ENCODE results near the gene ZNF831.

The ZNF831 gene

GRCh38 chr20:59123678-59124255 lies 39.9 kb upstream of the ZNF831 start:
- no peaks in the 10 kb centered on the region for H3K79me1 ChIP-seq (ENCODE audit: low read depth, low read length)
- no peak overlapping the region for H2BK120ac ChIP-seq (ENCODE audit: low read depth, low read length)
- H3K23ac ChIP-seq (ENCODE audit: low read depth, low read length, poor library complexity), result no peak overlapping the region
- no peak for DNase-seq (ENCODE audit: low spot score)
- H3K27me3 ChIP-seq (ENCODE audit: control insufficient read depth in 3 of 3, insufficient read depth in 3 of 3, low read depth in 1 of 3, low read length in 3 of 3), result no peaks in the 10 kb centered on the region
- no peak overlapping the region for H2BK5ac ChIP-seq (ENCODE audit: low read length)
- H3K27ac ChIP-seq (replicated peaks; ENCODE audit: low read length), result no peak overlapping the region
- WGBS, 2 donors (ENCODE audit: extremely low coverage in 2 of 2, insufficient read length in 2 of 2, insufficient replicate concordance in 1 of 2), result no CpG with 5 or more reads among the region's 10 CpGs
- no peak overlapping the region for H2AK5ac ChIP-seq (ENCODE audit: low read depth, low read length)
- H3K9ac ChIP-seq (ENCODE audit: low read depth, low read length, poor library complexity), result no peak overlapping the region
- H2AFZ ChIP-seq (ENCODE audit: low read length), result peak overlapping the region; percentile 8
- H2BK12ac ChIP-seq (ENCODE audit: low read length), result no peak overlapping the region
- H3K18ac ChIP-seq (ENCODE audit: low read length), result no peak overlapping the region
- H4K8ac ChIP-seq (ENCODE audit: low read depth, low read length), result no peak overlapping the region
- H3K14ac ChIP-seq (ENCODE audit: low read length), result no peak overlapping the region
- no peaks in the 10 kb centered on the region for H3K36me3 ChIP-seq (replicated peaks in 1 of 2; ENCODE audit: control insufficient read depth in 2 of 2, insufficient read depth in 2 of 2, low read length in 2 of 2)
- H3K4ac ChIP-seq (ENCODE audit: low read length), result no peak overlapping the region
- no peak overlapping the region for H3K4me3 ChIP-seq (ENCODE audit: low read length in 2 of 2)
- no peak overlapping the region for H4K91ac ChIP-seq (ENCODE audit: low read depth, low read length, poor library complexity)
- H2BK15ac ChIP-seq (ENCODE audit: low read length), result no peak overlapping the region
- peaks cover 12 to 29% of the 10 kb centered on the region in 2 donors for H3K4me1 ChIP-seq (ENCODE audit: control insufficient read depth in 2 of 2, insufficient read depth in 1 of 2, low read depth in 1 of 2, low read length in 2 of 2)
- no peak overlapping the region for H3K4me2 ChIP-seq (ENCODE audit: insufficient read depth, low read length, poor library complexity, severe bottlenecking)
- peaks cover 8 to 19% of the 10 kb centered on the region in 2 donors for H3K9me3 ChIP-seq (replicated peaks in 1 of 2; ENCODE audit: control insufficient read depth in 2 of 2, insufficient read depth in 1 of 2, low read depth in 1 of 2, low read length in 2 of 2)

GRCh38 chr20:59124296-59125029 lies 39.2 kb upstream of the ZNF831 start:
- H3K9me3 ChIP-seq (replicated peaks in 1 of 2; ENCODE audit: control insufficient read depth in 2 of 2, insufficient read depth in 1 of 2, low read depth in 1 of 2, low read length in 2 of 2), result peaks cover 8 to 18% of the 10 kb centered on the region in 2 donors
- no peak overlapping the region for H2AFZ ChIP-seq (ENCODE audit: low read length)
- no peak overlapping the region for H4K8ac ChIP-seq (ENCODE audit: low read depth, low read length)
- no peaks in the 10 kb centered on the region for H3K27me3 ChIP-seq (ENCODE audit: control insufficient read depth in 3 of 3, insufficient read depth in 3 of 3, low read depth in 1 of 3, low read length in 3 of 3)
- no CpG with 5 or more reads among the region's 15 CpGs for WGBS, 2 donors (ENCODE audit: extremely low coverage in 2 of 2, insufficient read length in 2 of 2, insufficient replicate concordance in 1 of 2)
- peak overlapping the region; percentile 16 for H3K18ac ChIP-seq (ENCODE audit: low read length)
- no peak overlapping the region for H3K27ac ChIP-seq (replicated peaks; ENCODE audit: low read length)
- H3K4ac ChIP-seq (ENCODE audit: low read length), result no peak overlapping the region
- no peak overlapping the region for H3K23ac ChIP-seq (ENCODE audit: low read depth, low read length, poor library complexity)
- no peak overlapping the region for H4K91ac ChIP-seq (ENCODE audit: low read depth, low read length, poor library complexity)
- no peak overlapping the region for H3K9ac ChIP-seq (ENCODE audit: low read depth, low read length, poor library complexity)
- no peak overlapping the region for H2BK15ac ChIP-seq (ENCODE audit: low read length)
- no peak overlapping the region for H2BK120ac ChIP-seq (ENCODE audit: low read depth, low read length)
- H3K4me2 ChIP-seq (ENCODE audit: insufficient read depth, low read length, poor library complexity, severe bottlenecking), result no peak overlapping the region
- no peak for DNase-seq (ENCODE audit: low spot score)
- H3K14ac ChIP-seq (ENCODE audit: low read length), result no peak overlapping the region
- no peak overlapping the region for H2BK12ac ChIP-seq (ENCODE audit: low read length)
- H2BK5ac ChIP-seq (ENCODE audit: low read length), result peak overlapping the region; percentile 26
- H3K4me3 ChIP-seq (ENCODE audit: low read length in 2 of 2), result no peak overlapping the region
- peaks cover 12 to 29% of the 10 kb centered on the region in 2 donors for H3K4me1 ChIP-seq (ENCODE audit: control insufficient read depth in 2 of 2, insufficient read depth in 1 of 2, low read depth in 1 of 2, low read length in 2 of 2)
- no peaks in the 10 kb centered on the region for H3K79me1 ChIP-seq (ENCODE audit: low read depth, low read length)
- peak overlapping the region; percentile 16 for H2AK5ac ChIP-seq (ENCODE audit: low read depth, low read length)
- H3K36me3 ChIP-seq (replicated peaks in 1 of 2; ENCODE audit: control insufficient read depth in 2 of 2, insufficient read depth in 2 of 2, low read length in 2 of 2), result no peaks in the 10 kb centered on the region

- peaks cover 8 to 13% of the 10 kb centered on the region in 2 donors for H3K9me3 ChIP-seq (replicated peaks in 1 of 2; ENCODE audit: control insufficient read depth in 2 of 2, insufficient read depth in 1 of 2, low read depth in 1 of 2, low read length in 2 of 2)
- DNase-seq (ENCODE audit: low spot score), result no peak
- H2BK5ac ChIP-seq (ENCODE audit: low read length), result peak overlapping the region; percentile 26
- no peak overlapping the region for H2BK120ac ChIP-seq (ENCODE audit: low read depth, low read length)
- no peaks in the 10 kb centered on the region for H3K27me3 ChIP-seq (ENCODE audit: control insufficient read depth in 3 of 3, insufficient read depth in 3 of 3, low read depth in 1 of 3, low read length in 3 of 3)
- no peak overlapping the region for H4K91ac ChIP-seq (ENCODE audit: low read depth, low read length, poor library complexity)
- no peak overlapping the region for H3K23ac ChIP-seq (ENCODE audit: low read depth, low read length, poor library complexity)
- H4K8ac ChIP-seq (ENCODE audit: low read depth, low read length), result no peak overlapping the region
- H3K18ac ChIP-seq (ENCODE audit: low read length), result no peak overlapping the region
- H3K27ac ChIP-seq (replicated peaks; ENCODE audit: low read length), result no peak overlapping the region
- H2AK5ac ChIP-seq (ENCODE audit: low read depth, low read length), result no peak overlapping the region
- H3K4me2 ChIP-seq (ENCODE audit: insufficient read depth, low read length, poor library complexity, severe bottlenecking), result no peak overlapping the region
- no peak overlapping the region for H2AFZ ChIP-seq (ENCODE audit: low read length)
- no peak overlapping the region for H2BK12ac ChIP-seq (ENCODE audit: low read length)
- peaks cover 12 to 29% of the 10 kb centered on the region in 2 donors for H3K4me1 ChIP-seq (ENCODE audit: control insufficient read depth in 2 of 2, insufficient read depth in 1 of 2, low read depth in 1 of 2, low read length in 2 of 2)
- no peaks in the 10 kb centered on the region for H3K36me3 ChIP-seq (replicated peaks in 1 of 2; ENCODE audit: control insufficient read depth in 2 of 2, insufficient read depth in 2 of 2, low read length in 2 of 2)
- no peak overlapping the region for H2BK15ac ChIP-seq (ENCODE audit: low read length)
- H3K4ac ChIP-seq (ENCODE audit: low read length), result no peak overlapping the region
- no CpG with 5 or more reads among the region's 7 CpGs for whole genome bisulfite sequencing, 2 donors (ENCODE audit: extremely low coverage in 2 of 2, insufficient read length in 2 of 2, insufficient replicate concordance in 1 of 2)
- no peak overlapping the region for H3K9ac ChIP-seq (ENCODE audit: low read depth, low read length, poor library complexity)
- H3K79me1 ChIP-seq (ENCODE audit: low read depth, low read length), result no peaks in the 10 kb centered on the region
- no peak overlapping the region for H3K14ac ChIP-seq (ENCODE audit: low read length)
- no peak overlapping the region for H3K4me3 ChIP-seq (ENCODE audit: low read length in 2 of 2)
Measured at GRCh38 chr20:59125332-59125731, 38.3 kb upstream of the ZNF831 start.

- H3K36me3 ChIP-seq (replicated peaks in 1 of 2; ENCODE audit: control insufficient read depth in 2 of 2, insufficient read depth in 2 of 2, low read length in 2 of 2), result no peaks in the 10 kb centered on the region
- H3K4me2 ChIP-seq (ENCODE audit: insufficient read depth, low read length, poor library complexity, severe bottlenecking), result no peak overlapping the region
- no peak overlapping the region for H3K4ac ChIP-seq (ENCODE audit: low read length)
- H2BK5ac ChIP-seq (ENCODE audit: low read length), result no peak overlapping the region
- no peak overlapping the region for H4K8ac ChIP-seq (ENCODE audit: low read depth, low read length)
- H3K79me1 ChIP-seq (ENCODE audit: low read depth, low read length), result no peaks in the 10 kb centered on the region
- no peak overlapping the region for H3K14ac ChIP-seq (ENCODE audit: low read length)
- H4K91ac ChIP-seq (ENCODE audit: low read depth, low read length, poor library complexity), result no peak overlapping the region
- H3K27me3 ChIP-seq (ENCODE audit: control insufficient read depth in 3 of 3, insufficient read depth in 3 of 3, low read depth in 1 of 3, low read length in 3 of 3), result no peaks in the 10 kb centered on the region
- no peak overlapping the region for H3K23ac ChIP-seq (ENCODE audit: low read depth, low read length, poor library complexity)
- no peak overlapping the region for H3K27ac ChIP-seq (replicated peaks; ENCODE audit: low read length)
- no peak overlapping the region for H2AK5ac ChIP-seq (ENCODE audit: low read depth, low read length)
- H3K18ac ChIP-seq (ENCODE audit: low read length), result no peak overlapping the region
- H3K9ac ChIP-seq (ENCODE audit: low read depth, low read length, poor library complexity), result no peak overlapping the region
- no peak overlapping the region for H2BK15ac ChIP-seq (ENCODE audit: low read length)
- H2BK120ac ChIP-seq (ENCODE audit: low read depth, low read length), result no peak overlapping the region
- H3K4me3 ChIP-seq (ENCODE audit: low read length in 2 of 2), result no peak overlapping the region
- H2AFZ ChIP-seq (ENCODE audit: low read length), result peak overlapping the region; percentile 21
- H3K9me3 ChIP-seq (replicated peaks in 1 of 2; ENCODE audit: control insufficient read depth in 2 of 2, insufficient read depth in 1 of 2, low read depth in 1 of 2, low read length in 2 of 2), result peaks cover 8% of the 10 kb centered on the region in 2 donors
- no peak for DNase-seq (ENCODE audit: low spot score)
- no peak overlapping the region for H2BK12ac ChIP-seq (ENCODE audit: low read length)
- H3K4me1 ChIP-seq (ENCODE audit: control insufficient read depth in 2 of 2, insufficient read depth in 1 of 2, low read depth in 1 of 2, low read length in 2 of 2), result peaks cover 12 to 29% of the 10 kb centered on the region in 2 donors
- WGBS, 2 donors (ENCODE audit: extremely low coverage in 2 of 2, insufficient read length in 2 of 2, insufficient replicate concordance in 1 of 2), result no CpG with 5 or more reads among the region's 7 CpGs
Measured at GRCh38 chr20:59125836-59126235, 37.8 kb upstream of the ZNF831 start.
